Measurements from ENCODE around the gene PPM1A. TPM values are rescaled to one million over a fixed set of nuclear protein-coding genes. Genes with fewer than 3 reads are reported as not detected.

Gene PPM1A
- total and polyA plus RNA-seq, 2 donors from 2014 or later = 42.3 to 60.3 TPM

GRCh38 chr14:60210703-60211102, 38.3 kb upstream of the PPM1A start:
- intact Hi-C loops (cut with DNase I) = no loop called here

GRCh38 chr14:60211153-60211552, 37.9 kb upstream of the PPM1A start:
- no peak for FAIRE-seq
- no peaks in the 10 kb centered on the region for H3K27me3 ChIP-seq (ENCODE audit: control insufficient read depth, insufficient read depth, low read length)
- intact Hi-C loops (cut with DNase I) = no loop called here
- no peak overlapping the region for H3K27ac ChIP-seq (ENCODE audit: low read depth in 2 of 2, low read length in 2 of 2)
- TF ChIP-seq CTCF (IDR thresholded peaks at IDR 0.05; ENCODE audit: borderline replicate concordance, extremely low read depth, insufficient read depth) = no peak
- H3K9me3 ChIP-seq (ENCODE audit: control insufficient read depth in 2 of 3, insufficient read depth in 1 of 3, low read length in 3 of 3) = no peaks in the 10 kb centered on the region
- H3K4me3 ChIP-seq (ENCODE audit: low read length in 3 of 3) = no peak overlapping the region
- DNase-seq = no peak
- no peak overlapping the region for H3K9ac ChIP-seq (ENCODE audit: low read length in 3 of 3)
- H3K4me1 ChIP-seq (ENCODE audit: control insufficient read depth in 2 of 3, insufficient read depth in 2 of 3, low read depth in 1 of 3, low read length in 3 of 3) = peaks cover 0 to 7% (median 0%) of the 10 kb centered on the region in 3 donors
- no peaks in the 10 kb centered on the region for H3K36me3 ChIP-seq (ENCODE audit: control insufficient read depth in 2 of 3, insufficient read depth in 3 of 3, low read length in 3 of 3)

More at GRCh38 chr14:60210703-60211102, 38.3 kb upstream of the PPM1A start:
- Histone ChIP-seq H3K9ac (ENCODE audit: low read length in 3 of 3) (no peak overlapping the region), H3K9me3 (ENCODE audit: control insufficient read depth in 2 of 3, insufficient read depth in 1 of 3, low read length in 3 of 3) (no peaks in the 10 kb centered on the region), H3K27me3 (ENCODE audit: control insufficient read depth, insufficient read depth, low read length) (no peaks in the 10 kb centered on the region), H3K27ac (ENCODE audit: low read depth in 2 of 2, low read length in 2 of 2) (no peak overlapping the region), H3K36me3 (ENCODE audit: control insufficient read depth in 2 of 3, insufficient read depth in 3 of 3, low read length in 3 of 3) (no peaks in the 10 kb centered on the region), H3K4me3 (ENCODE audit: low read length in 3 of 3) (no peak overlapping the region), H3K4me1 (ENCODE audit: control insufficient read depth in 2 of 3, insufficient read depth in 2 of 3, low read depth in 1 of 3, low read length in 3 of 3) (peaks cover 0 to 7% (median 0%) of the 10 kb centered on the region in 3 donors)
- DNase-seq (no peak), FAIRE-seq (no peak)
- TF ChIP-seq CTCF (IDR thresholded peaks at IDR 0.05; ENCODE audit: borderline replicate concordance, extremely low read depth, insufficient read depth) = no peak

- Histone ChIP-seq H3K27me3 (ENCODE audit: control insufficient read depth, insufficient read depth, low read length) (no peaks in the 10 kb centered on the region), H3K36me3 (ENCODE audit: control insufficient read depth in 2 of 3, insufficient read depth in 3 of 3, low read length in 3 of 3) (no peaks in the 10 kb centered on the region), H3K27ac (ENCODE audit: low read depth in 2 of 2, low read length in 2 of 2) (no peak overlapping the region), H3K9ac (ENCODE audit: low read length in 3 of 3) (no peak overlapping the region), H3K4me1 (ENCODE audit: control insufficient read depth in 2 of 3, insufficient read depth in 2 of 3, low read depth in 1 of 3, low read length in 3 of 3) (peaks cover 0 to 7% (median 0%) of the 10 kb centered on the region in 3 donors), H3K9me3 (ENCODE audit: control insufficient read depth in 2 of 3, insufficient read depth in 1 of 3, low read length in 3 of 3) (no peaks in the 10 kb centered on the region), H3K4me3 (ENCODE audit: low read length in 3 of 3) (no peak overlapping the region)
- FAIRE-seq (no peak), DNase-seq (no peak)
- intact Hi-C loops (cut with DNase I) = no loop called here
- TF ChIP-seq CTCF (IDR thresholded peaks at IDR 0.05; ENCODE audit: borderline replicate concordance, extremely low read depth, insufficient read depth) = no peak
Observed at GRCh38 chr14:60212503-60213371, 36.3 kb upstream of the PPM1A start.

All from kidney (tissue), 14 donors.